NCI-H82 treated with DMSO at 0.1 percent for 48 hours (cell line): ENCODE measurements around the gene ZNF543.
"Not testable (repeated sequence)": the region's sequence is repeated elsewhere in the genome, so short reads cannot be mapped to it uniquely, and the experiment has no call there.

Experiments used
- DNase-seq: peaks from one replicate; lab custom pipeline; 2025; ENCODE audit not compliant: unreplicated experiment; lab: John Stamatoyannopoulos, UW

ZNF543 gene

DNA sequence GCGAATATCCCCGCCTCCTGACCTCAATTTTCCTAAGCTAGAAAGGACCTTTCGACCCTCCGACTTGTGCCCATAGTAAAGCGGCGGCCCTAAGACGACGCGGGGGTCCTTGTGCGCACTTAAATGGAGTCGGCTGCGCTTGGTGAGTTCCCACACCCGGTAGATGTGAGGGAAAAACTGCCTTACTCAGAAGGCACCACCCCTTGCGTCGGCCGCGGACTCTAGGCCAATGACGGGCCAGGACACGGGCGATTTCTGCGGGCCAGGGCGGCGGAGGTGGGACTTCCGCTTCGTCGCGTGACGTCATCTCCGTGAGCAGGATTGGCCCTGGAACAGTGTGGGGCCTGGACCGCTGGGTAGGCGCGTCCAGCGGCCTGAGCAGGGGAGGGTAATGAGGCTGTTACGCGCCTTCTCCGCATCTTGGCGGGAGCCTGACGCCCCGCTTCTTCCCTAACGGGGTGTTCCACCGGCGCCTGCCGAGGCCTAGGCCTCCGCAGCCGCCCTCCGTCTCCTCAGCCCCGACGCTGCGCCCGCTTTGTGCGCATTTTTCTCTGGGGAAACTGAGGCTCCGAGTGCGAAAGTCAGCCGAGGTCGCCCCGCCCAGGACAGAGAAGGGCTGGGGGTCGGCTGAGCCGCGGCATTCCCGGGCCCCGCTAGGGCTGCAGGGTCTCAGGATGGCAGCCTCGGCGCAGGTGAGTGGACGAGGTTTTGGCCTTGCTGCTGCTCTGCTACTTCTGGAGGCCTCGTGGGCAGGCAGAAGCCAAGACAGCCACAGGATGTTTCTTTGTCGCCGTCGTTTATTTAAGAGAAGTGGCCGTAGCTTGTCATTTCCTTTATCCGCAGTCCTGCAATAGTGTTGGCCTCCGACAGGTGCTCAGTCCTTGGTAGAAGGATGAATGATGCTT lies at the start of gene ZNF543:
Gene ZNF543, plus strand, starts transcription at position 293 of the 905 bp plus-strand sequence. Its CDS starts 382 bp downstream, at position 675.
- peak; percentile 80 for DNase-seq

DNA sequence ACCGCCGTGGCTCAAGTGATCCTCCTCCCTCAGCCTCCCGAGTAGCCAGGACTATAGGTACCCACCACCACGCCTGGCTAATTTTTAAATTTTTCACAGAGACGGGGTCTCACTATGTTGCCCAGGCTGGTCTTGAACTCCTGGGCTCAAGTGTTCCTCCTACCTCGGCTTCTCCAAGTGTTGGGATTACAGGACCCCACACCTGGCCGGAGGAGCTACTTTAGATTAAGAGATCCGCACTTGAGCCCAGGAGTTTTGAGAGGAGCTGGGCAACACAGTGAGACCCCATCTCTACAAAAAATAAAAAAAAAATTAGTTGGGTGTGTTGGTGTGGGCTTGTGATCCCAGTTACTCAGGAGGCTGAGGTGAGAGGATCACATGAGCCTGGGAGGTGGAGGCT lies 49.0 kb upstream of the ZNF543 start:
- DNase-seq = no peak

DNA sequence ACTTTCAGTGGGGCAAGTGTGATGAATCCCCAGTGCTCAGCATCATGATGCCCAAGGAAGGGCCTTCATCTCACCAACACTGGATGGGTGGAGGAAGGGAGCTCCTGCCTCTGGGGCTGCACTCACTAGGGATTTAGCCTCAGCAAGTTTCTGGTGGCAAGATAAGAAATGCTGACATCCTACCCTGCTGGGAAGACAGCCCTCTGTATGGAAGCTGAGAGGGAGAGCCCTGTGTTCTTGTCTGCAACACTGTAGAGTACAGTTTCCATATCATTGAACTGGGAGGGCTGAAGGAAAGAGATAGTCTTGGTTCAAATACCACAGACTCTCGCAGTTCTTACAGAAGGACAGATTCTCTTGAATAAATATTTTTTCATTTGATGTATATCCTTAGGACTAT lies 47.3 kb upstream of the ZNF543 start:
- no peak for DNase-seq

DNA sequence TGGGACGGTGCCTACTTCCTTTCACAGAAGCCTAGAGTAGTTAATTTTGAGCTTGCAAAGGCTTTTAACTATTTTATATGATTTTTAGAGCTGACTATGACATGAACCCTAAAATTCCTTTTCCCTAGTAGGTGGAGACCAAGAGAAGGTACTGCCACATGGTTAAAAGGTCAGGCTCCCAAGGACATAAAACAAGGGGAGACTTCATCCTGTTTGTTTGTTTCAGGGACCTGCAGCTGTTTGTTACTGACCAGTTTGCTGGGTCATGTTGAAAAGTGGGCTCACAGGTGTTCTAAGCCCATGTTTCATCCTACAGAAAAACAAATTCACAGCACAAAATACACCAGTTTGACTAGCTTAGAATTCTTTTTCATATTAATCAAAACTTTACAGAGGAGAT lies 43.8 kb upstream of the ZNF543 start:
- DNase-seq = no peak

DNA sequence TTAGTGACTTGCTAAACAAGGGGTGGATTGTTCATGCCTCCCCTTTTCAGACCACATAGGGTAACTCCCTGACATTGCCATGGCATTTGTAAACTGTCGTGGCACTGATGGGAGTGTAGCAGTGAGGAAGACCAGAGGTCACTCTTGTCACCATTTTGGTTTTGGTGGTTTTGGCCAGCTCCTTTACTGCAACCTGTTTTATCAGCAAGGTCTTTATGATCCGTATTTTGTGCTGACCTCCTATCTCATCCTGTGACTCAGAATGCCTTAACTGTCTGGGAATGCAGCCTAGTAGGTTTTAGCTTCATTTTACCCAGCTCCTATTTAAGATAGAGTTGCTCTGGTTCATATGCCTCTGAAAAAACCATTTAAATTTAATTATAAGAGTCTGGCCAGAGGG lies 41.8 kb upstream of the ZNF543 start:
- not testable (repeated sequence) for DNase-seq

DNA sequence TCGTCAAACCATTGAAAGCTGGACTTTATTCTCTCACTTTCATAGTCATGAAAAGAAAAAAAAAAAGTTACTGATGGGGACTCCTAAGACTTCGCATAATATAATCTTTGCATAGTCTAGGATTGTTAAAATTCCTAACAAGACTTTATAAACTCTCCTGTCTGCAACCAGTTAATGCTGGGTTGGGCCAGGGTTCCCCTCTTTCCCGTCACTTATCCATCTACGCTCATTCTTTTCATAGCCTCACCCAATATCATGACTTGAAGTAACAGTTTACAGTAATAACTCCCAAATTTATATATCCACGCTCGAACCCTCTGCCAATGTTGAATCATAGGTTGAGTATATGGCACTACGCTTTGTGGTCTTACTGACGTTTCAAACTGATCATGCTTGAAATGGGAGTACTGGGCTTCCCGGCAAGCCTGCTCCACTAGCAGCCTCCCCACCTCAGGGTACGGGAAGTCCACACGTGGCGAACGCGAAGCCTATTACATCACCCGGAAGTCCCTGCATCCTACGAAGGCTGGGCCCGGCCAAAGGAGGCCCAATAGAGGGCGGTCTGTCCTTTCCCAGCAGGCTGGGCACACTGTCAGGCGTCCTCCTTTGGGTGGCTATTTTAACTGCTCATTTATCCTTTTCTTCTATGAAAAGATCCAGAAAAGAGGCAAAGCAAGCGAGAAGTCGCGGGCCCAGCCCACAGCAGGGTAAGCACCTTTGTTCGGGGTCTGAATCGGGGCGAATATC lies 40.7 kb upstream of the ZNF543 start:
- DNase-seq = peak; percentile 90

DNA sequence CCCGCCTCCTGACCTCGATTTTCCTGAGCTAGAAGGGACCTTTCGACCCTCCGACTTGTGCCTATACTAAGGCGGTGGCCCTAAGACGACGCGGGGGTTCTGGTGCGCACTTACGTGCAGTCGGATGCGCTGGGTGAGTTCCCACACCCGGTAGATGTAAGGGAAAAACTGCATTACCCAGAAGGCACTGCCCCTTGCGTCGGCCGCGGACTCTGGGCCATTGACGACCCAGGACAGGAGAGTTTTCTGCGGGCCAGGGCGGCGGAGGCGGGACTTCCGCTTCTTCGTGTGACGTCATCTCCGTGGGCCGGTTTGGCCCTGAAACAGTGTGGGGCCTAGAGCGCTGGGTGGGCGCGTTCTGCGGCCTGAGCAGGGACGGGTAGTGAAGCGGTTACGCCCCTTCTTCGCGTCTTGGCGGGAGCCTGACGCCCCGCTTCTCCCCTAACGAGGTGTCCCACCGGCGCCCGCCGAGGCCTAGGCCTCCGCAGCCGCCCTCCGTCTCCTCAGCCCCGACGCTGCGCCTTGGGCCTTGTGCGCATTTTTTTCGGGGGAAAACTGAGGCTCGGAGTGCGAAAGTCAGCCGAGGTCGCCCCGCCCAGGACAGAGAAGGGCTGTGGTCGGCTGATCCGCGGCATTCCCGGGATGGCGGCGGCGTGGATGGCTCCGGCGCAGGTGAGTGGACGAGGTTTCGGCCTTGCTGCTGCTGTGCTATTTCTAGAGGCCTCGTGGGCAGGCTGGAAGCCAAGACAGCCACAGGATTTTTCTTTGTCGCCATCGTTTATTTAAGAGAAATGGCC lies 39.9 kb upstream of the ZNF543 start, which contains the start of gene ZNF460:
Gene ZNF460, plus strand, starts transcription at position 321 of the 797 bp plus-strand sequence. Its CDS starts 322 bp downstream, at position 643.
- peak; percentile 89 for DNase-seq

DNA sequence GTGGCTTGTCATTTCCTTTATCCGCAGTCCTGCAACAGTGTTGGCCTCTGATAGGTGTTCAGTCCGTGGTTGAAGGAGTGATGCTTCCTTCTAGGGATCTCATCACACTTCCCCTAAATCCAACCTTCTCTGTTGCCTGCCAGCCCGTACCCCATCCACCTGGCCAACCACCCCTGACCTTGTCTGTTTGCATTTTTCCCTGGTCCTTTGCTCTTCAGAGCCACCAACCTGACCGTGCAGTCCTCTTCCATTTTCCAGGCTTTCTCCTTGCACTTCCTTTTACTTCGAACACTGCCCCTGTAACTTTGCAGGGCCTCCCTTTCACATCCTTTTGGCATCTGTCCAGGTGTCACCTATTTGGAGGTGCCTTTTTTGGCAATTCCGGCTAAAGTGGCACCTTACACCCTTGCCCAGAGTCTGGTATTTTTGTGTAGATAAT lies 39.3 kb upstream of the ZNF543 start:
- no peak for DNase-seq

DNA sequence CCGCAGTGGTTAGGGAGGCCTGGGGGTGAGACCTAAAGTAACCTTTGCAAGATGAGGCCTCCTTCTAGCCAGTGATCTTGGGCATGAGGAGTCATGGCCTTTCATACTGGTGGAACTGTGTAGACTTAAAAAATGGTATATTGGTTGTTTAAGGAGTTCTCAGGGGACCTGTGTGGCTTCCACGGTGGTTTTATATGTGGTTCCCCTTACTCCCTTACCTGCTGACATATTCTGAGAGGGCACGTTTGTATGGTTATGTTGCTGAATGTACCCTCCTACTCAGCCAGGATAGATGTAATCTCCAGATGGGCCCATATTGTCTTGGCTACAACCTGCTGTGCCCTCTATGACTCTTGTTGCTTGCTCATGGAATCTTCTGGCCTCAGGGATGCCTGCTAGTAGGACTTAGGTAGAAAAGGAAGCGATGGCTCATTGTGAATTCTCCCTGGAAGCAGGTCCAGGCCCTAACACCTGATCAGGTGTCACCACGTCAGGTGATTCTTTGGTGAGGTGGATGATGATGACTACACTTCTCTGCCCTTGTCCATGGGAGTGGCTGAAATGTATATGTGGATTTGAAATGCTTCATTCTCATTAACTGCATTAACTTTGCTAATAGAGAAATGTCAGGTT lies 38.1 kb upstream of the ZNF543 start:
- no peak for DNase-seq

DNA sequence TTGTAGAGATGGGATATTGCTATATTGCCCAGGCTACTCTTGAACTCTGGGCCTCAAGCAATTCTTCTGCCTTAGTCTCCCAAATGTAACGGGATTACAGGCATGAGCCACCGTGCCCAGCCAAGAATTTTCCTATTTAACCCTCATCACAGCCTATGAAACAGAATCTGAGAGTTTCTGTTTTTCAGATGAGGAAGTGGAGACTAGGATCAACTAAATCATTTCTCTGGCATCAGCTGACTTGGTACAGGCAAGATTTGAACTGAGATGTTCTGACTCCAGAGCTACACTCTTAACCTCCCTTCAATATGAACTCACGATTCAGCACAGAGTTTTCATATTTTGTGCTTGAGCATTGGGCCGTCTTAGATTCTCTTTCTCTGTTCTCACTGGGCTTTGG lies 31.9 kb upstream of the ZNF543 start:
- DNase-seq = no peak

DNA sequence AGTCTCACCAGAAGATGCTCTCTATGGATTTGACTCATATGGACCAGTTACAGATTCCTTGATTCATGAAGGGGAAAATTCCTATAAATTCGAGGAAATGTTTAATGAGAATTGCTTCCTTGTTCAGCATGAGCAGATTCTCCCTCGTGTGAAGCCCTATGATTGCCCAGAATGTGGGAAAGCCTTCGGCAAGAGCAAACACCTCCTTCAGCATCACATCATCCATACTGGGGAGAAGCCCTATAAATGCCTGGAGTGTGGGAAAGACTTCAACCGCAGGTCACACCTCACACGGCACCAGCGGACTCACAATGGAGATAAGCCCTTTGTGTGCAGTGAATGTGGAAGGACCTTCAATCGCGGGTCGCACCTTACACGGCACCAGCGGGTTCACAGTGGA lies 29.3 kb upstream of the ZNF543 start:
- no peak for DNase-seq

DNA sequence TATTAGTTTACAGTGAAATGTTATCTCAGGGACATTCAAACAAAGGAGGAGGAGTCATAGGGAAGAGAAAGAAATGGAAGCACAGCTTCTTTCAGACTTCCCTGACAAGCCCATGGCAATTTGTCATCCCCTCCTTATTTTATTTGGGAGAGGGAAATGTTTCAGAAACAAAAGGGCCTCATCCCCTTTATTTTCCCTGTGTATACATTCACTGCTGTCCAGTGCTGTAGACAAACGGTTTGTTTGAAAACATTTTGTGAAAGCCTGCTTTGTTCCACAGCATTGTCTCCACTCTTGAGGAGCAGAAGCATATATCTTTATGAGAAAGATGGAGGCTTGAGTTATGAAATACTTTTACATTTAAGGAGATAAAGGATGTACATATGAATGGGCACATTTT lies 27.7 kb upstream of the ZNF543 start:
- DNase-seq = no peak

DNA sequence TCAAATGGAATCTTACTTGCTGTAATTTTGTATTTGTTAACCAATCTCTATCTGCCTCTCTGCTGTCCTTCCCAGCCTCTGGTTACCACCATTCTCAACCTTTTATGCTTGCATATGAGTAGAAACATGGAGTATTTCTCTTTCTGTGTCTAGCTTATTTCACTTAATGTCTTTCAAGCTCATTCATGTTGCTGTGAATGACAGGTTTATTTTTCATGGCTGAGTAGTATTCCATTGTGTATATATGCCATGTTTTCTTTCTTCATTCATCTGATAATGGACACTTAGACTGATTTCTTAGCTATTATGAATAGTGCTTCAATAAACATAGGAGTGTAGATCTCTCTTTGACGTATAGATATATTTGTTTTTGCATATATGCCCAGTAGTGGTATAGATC lies 26.6 kb upstream of the ZNF543 start:
- no peak for DNase-seq

DNA sequence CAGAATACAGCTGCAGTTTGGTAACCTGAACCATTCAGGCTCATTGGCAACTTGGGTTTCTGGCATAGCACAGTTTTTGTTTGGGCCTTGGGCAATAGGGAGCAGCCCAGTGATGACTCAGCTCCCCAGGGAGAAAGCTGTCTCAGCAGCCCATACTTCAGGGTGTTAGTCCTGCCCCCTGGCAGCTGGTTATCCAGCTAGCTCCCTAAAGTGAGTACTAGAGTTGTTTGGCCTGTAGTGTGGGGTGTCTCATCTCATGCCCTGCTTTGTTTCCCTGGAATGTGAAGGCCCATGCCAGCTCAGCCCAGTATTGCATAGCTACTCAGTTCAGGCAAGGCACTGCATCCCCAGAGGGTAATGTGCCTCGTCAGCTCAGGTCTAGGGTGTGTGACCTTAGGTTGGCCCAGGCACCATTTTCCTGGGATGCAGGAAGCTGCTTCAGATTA lies 18.2 kb upstream of the ZNF543 start:
- no peak for DNase-seq

DNA sequence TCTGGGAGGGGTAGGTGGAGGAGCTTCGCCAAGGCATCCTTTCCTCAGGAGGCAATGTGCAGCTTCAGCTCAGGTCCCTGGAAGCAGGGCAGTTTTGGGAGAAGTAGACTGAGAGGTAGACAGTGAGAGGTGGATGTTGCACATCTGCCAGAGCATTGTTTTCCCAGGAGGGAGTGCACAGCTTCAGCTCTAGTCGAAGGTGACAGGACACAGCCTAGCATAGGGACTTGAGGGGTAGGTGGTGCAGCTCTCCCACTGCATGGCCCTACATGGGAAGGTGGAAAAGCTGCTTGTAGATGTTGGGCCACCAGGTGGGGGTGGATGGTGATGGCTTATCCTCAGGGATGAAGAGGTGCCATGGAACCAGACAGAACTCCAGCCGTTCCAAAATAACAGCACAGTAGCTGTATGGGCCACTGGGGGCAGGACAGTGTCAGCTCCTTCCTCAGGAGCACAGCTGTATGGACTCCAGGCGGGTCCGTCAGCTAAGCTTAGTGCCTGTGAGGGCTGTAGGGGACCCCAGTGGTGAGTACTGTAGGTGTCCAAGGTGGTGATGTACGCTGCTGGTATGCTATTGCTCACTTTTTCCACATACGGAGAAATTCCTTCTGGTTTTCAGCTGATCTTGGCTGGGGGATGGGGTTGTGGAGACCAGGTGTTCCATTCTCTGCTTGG lies 17.4 kb upstream of the ZNF543 start:
- DNase-seq = no peak

DNA sequence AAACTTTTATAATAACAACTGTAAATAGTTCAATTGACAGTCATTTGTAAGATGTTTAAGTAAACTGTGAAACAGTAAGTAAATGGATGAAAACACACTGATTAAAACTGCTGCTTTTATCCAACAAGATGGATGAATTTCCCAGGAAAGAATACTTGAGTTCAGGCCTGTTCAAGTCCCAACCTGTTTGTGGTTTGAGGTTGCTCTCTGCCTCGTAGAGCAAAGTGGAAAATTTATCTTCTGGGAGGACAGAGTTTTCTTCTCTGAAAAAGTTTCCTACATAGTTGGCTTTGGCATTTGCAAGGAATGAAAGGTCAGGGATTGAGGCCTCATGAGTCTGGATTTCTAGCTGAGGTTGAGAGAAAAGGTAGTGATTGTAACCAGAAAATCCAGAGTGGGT lies 15.2 kb upstream of the ZNF543 start:
- no peak for DNase-seq

DNA sequence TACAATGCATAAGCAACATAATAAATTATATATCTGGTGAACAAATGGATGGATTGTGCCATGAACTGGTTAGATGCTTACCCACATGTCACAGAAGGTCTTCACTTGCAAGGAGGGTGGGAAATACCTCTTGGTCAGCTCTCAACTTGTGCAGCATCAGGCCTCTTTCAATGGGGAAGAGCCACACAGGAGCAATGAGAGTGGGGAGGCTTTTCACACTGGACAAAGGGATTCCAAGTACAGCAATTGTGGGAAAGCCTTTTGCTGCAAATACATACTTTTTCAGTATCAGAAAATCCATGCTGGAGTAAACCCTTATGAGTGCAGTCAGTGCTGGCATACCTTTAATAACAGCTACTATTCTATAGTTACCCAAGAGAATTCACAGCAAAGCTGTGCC lies 11.8 kb upstream of the ZNF543 start:
- no peak for DNase-seq

DNA sequence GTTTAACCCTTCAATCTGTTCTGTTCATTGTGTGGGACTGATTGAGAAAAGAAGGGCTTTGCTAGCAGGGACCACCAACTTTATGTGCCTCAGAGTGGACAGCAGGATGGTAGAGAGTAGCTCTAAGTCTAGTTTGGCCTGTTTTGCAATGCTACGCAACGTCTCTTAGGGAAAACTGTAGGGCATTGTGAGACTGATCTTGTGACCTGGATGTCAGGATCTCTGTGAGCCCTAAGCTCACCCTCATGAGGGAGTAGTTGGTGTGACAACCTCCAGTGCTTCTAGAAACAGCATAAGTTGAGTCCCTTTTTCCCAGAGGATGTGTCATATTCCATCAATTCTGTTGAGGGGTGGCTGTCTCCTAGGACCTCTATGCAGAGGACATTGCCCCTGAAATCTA lies 9.5 kb upstream of the ZNF543 start:
- DNase-seq = no peak

DNA sequence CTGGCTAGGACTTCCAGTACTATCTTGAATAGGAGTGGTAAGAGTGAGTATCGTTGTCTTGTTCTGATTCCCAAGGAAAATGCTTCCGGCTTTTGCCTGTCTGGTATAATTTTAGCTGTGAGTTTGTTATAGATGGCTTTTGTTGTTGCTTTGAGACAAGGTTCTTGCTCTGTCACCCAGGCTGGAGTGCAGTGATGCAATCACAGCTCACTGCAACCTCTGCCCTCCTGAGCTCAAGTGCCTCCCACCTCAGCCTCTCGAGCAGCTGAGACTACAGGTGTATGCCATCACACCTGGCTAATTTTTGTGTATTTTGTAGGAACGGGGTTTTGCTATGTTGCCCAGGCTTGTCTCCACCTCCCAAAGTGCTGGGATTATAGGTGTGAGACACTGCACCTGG lies 6.1 kb upstream of the ZNF543 start:
- DNase-seq = no peak

DNA sequence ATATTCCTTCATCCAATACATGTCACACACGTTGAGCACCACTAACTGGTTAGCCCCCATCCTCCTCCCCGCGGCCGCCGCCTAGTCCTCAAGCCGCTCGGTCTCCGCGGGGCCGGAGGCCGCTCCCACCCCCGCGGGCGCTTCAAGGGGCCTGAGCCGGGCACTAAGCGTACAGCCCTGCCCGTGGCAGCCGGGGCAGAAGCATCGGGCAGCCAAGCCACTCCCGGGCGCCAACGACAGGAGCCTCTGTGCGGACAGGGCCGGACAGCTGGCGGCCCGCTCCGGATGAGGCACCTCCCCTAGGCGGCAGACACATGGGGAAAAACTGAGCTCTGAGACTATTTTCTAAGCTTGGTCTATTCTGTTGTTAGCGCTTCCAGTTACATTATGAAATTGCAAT lies 2.8 kb upstream of the ZNF543 start:
- no peak for DNase-seq
